Measurements from ENCODE around the gene CC2D2B. TPM values are rescaled to one million over a fixed set of nuclear protein-coding genes. Genes with fewer than 3 reads are reported as not detected.
A peak's percentile ranks its signal among the peaks of the same experiment; 100 is the strongest.

The CC2D2B gene
- total RNA-seq, 2 experiments from 2014 or later: 4.1 TPM; not detected in 1

- DNase-seq (ENCODE audit: low spot score): no peak
- ChIA-PET POLR2A (interaction anchor here (0.6 to 1.9 kb wide), 3 partner anchors 14 to 92 kb away, joined by 3 to 6 read pairs (median 5); no protein-coding TSS in a partner anchor), CTCF (ENCODE audit: unreplicated experiment) (no interaction called here)
- TF ChIP-seq EZH2phosphoT487 (IDR thresholded peaks at IDR 0.05; ENCODE audit: borderline replicate concordance, low read depth, low read length) (no peak), CTCF (conservative IDR thresholded peaks at IDR 0.05; ENCODE audit: low read length) (no peak)
- no peak overlapping the region for H3K27ac ChIP-seq (ENCODE audit: low read depth, low read length, poor library complexity, severe bottlenecking)
- H3K79me2 ChIP-seq (ENCODE audit: insufficient read depth, low read depth, low read length): no peaks in the 10 kb centered on the region
- H3K4me2 ChIP-seq (ENCODE audit: low read length): no peak overlapping the region
- no TSS peak for BruUV-seq (replicated peaks)
- H3K36me3 ChIP-seq (ENCODE audit: insufficient read depth, low read length): no peaks in the 10 kb centered on the region; the same call in 1 of the 2 replicates
- no peaks in the 10 kb centered on the region for H3K4me1 ChIP-seq (ENCODE audit: insufficient read depth, low read length, poor library complexity, severe bottlenecking)
- intact Hi-C loops (cut with micrococcal nuclease; ENCODE audit: unreplicated experiment): no loop called here
- H3K9me2 ChIP-seq (ENCODE audit: insufficient read depth, low read length): no peaks in the 10 kb centered on the region
- no peaks in the 10 kb centered on the region for H3K9me3 ChIP-seq (ENCODE audit: low read length)
- no peaks in the 10 kb centered on the region for H4K20me1 ChIP-seq (ENCODE audit: insufficient read depth, low read length)
- no peak overlapping the region for H3K4me3 ChIP-seq (ENCODE audit: low read depth, low read length, poor library complexity, severe bottlenecking)
- H2AFZ ChIP-seq (ENCODE audit: low read length): no peak overlapping the region
Measured at GRCh38 chr10:96075977-96076376, 168.2 kb downstream of the CC2D2B start.

- no peak overlapping the region for H3K27ac ChIP-seq (ENCODE audit: low read depth, low read length, poor library complexity, severe bottlenecking)
- DNase-seq (ENCODE audit: low spot score): no peak
- no peaks in the 10 kb centered on the region; the same call in 1 of the 2 replicates for H3K36me3 ChIP-seq (ENCODE audit: insufficient read depth, low read length)
- ChIA-PET POLR2A (interaction anchor here (0.6 to 1.1 kb wide), 3 partner anchors 13 to 22 kb away, joined by 3 read pairs; no protein-coding TSS in a partner anchor), CTCF (ENCODE audit: unreplicated experiment) (no interaction called here)
- no peak overlapping the region for H2AFZ ChIP-seq (ENCODE audit: low read length)
- intact Hi-C loops (cut with micrococcal nuclease; ENCODE audit: unreplicated experiment): no loop called here
- H3K9me2 ChIP-seq (ENCODE audit: insufficient read depth, low read length): no peaks in the 10 kb centered on the region
- no peak overlapping the region for H3K4me3 ChIP-seq (ENCODE audit: low read depth, low read length, poor library complexity, severe bottlenecking)
- TF ChIP-seq CTCF (conservative IDR thresholded peaks at IDR 0.05; ENCODE audit: low read length) (no peak), EZH2phosphoT487 (IDR thresholded peaks at IDR 0.05; ENCODE audit: borderline replicate concordance, low read depth, low read length) (no peak)
- BruUV-seq (replicated peaks): no TSS peak
- H3K4me1 ChIP-seq (ENCODE audit: insufficient read depth, low read length, poor library complexity, severe bottlenecking): no peaks in the 10 kb centered on the region
- H3K4me2 ChIP-seq (ENCODE audit: low read length): no peak overlapping the region
- H3K9me3 ChIP-seq (ENCODE audit: low read length): no peaks in the 10 kb centered on the region
- no peaks in the 10 kb centered on the region for H3K79me2 ChIP-seq (ENCODE audit: insufficient read depth, low read depth, low read length)
- H4K20me1 ChIP-seq (ENCODE audit: insufficient read depth, low read length): no peaks in the 10 kb centered on the region
Measured at GRCh38 chr10:96077156-96077555, 169.4 kb downstream of the CC2D2B start.

- H3K4me3 ChIP-seq (ENCODE audit: low read depth, low read length, poor library complexity, severe bottlenecking): no peak overlapping the region
- H3K9me2 ChIP-seq (ENCODE audit: insufficient read depth, low read length): no peaks in the 10 kb centered on the region
- H3K36me3 ChIP-seq (ENCODE audit: insufficient read depth, low read length): no peaks in the 10 kb centered on the region; the same call in 1 of the 2 replicates
- BruUV-seq (replicated peaks): no TSS peak
- no peaks in the 10 kb centered on the region for H3K4me1 ChIP-seq (ENCODE audit: insufficient read depth, low read length, poor library complexity, severe bottlenecking)
- no peaks in the 10 kb centered on the region for H3K9me3 ChIP-seq (ENCODE audit: low read length)
- H3K79me2 ChIP-seq (ENCODE audit: insufficient read depth, low read depth, low read length): no peaks in the 10 kb centered on the region
- TF ChIP-seq EZH2phosphoT487 (IDR thresholded peaks at IDR 0.05; ENCODE audit: borderline replicate concordance, low read depth, low read length) (no peak), CTCF (conservative IDR thresholded peaks at IDR 0.05; ENCODE audit: low read length) (no peak)
- H3K4me2 ChIP-seq (ENCODE audit: low read length): no peak overlapping the region
- ChIA-PET CTCF (ENCODE audit: unreplicated experiment) (no interaction called here), POLR2A (no interaction called here)
- no peak overlapping the region for H3K27ac ChIP-seq (ENCODE audit: low read depth, low read length, poor library complexity, severe bottlenecking)
- intact Hi-C loops (cut with micrococcal nuclease; ENCODE audit: unreplicated experiment): no loop called here
- no peak overlapping the region for H2AFZ ChIP-seq (ENCODE audit: low read length)
- no peaks in the 10 kb centered on the region for H4K20me1 ChIP-seq (ENCODE audit: insufficient read depth, low read length)
- no peak for DNase-seq (ENCODE audit: low spot score)
Measured at GRCh38 chr10:96082153-96082552, 174.4 kb downstream of the CC2D2B start.

Small RNA genes within 50 kb of the gene (microRNA-seq; reads per million reads assigned to microRNA genes)
- 457 reads per million, percentile 76 among the genes with 10 or more reads in this experiment for gene MIR3157 (ENCODE audit: borderline replicate concordance)

Small RNA genes within 50 kb of the gene (small RNA-seq; reads per million reads assigned to genes)
- not detected for gene MIR3157

Other genes starting within 250 kb of the CC2D2B start
- 9.6 and 10.4 TPM in 2 replicates for gene TCTN3, start 214.0 kb upstream of the CC2D2B start, total RNA-seq (2014; rRNA removed; shearing (Covaris generic))
- 14.4 and 18.1 TPM in 2 replicates for gene TCTN3, start 214.0 kb upstream of the CC2D2B start, total RNA-seq (2022)
- gene ENTPD1, start 151.8 kb upstream of the CC2D2B start, total RNA-seq (2014; rRNA removed; shearing (Covaris generic)): 1.7 and 5.1 TPM in 2 replicates
- 3.7 and 6.7 TPM in 2 replicates for gene ENTPD1, start 151.8 kb upstream of the CC2D2B start, total RNA-seq (2022)
- 5.6 and 8.2 TPM in 2 replicates for gene CCNJ, start 135.6 kb downstream of the CC2D2B start, total RNA-seq (2014; rRNA removed; shearing (Covaris generic))
- gene CCNJ, start 135.6 kb downstream of the CC2D2B start, total RNA-seq (2022): 13.3 and 14.5 TPM in 2 replicates
- gene ZNF518A, start 222.3 kb downstream of the CC2D2B start, total RNA-seq (2014; rRNA removed; shearing (Covaris generic)): 19.0 and 19.4 TPM in 2 replicates
- 19.7 and 24.7 TPM in 2 replicates for gene ZNF518A, start 222.3 kb downstream of the CC2D2B start, total RNA-seq (2022)